ENCODE data around the gene ATG16L1. TPM values are rescaled to one million over a fixed set of nuclear protein-coding genes. Genes with fewer than 3 reads are reported as not detected.

Gene ATG16L1
- total and polyA plus RNA-seq, 2 experiments from 2014 or later: 15.3 to 37.9 TPM

GRCh38 chr2:233270366-233270765 is 18.9 kb downstream of the ATG16L1 start:
- no peaks in the 10 kb centered on the region for H3K4me1 Mint-ChIP-seq
- H3K9me3 Mint-ChIP-seq: no peaks in the 10 kb centered on the region
- peaks cover 62% of the 10 kb centered on the region for H3K36me3 ChIP-seq (ENCODE audit: insufficient read depth)
- no peak overlapping the region for H3K4me3 Mint-ChIP-seq
- no peaks in the 10 kb centered on the region for H3K4me1 ChIP-seq (ENCODE audit: insufficient read depth)
- peaks cover 94% of the 10 kb centered on the region for H3K36me3 Mint-ChIP-seq (ENCODE audit: low read depth)
- ATAC-seq (no peak), DNase-seq (ENCODE audit: low spot score) (no peak)
- no peak overlapping the region; the same call in 1 of the 2 replicates for H3K27ac Mint-ChIP-seq
- H3K4me2 ChIP-seq: no peak overlapping the region
- no peak overlapping the region for H2AFZ ChIP-seq
- TF ChIP-seq ZNF462 (CRISPR knock-in tag; IDR thresholded peaks at IDR 0.05) (no peak), STAT1 (IDR thresholded peaks at IDR 0.05; ENCODE audit: unreplicated experiment) (no peak)
- H3K4me3 ChIP-seq: no peak overlapping the region
- no peaks in the 10 kb centered on the region; the same call in none of the 2 replicates for H4K20me1 ChIP-seq (replicated peaks; ENCODE audit: insufficient read depth)
- H3K27me3 ChIP-seq (ENCODE audit: insufficient read depth): no peaks in the 10 kb centered on the region
- H3K9me2 ChIP-seq (ENCODE audit: insufficient read depth): no peaks in the 10 kb centered on the region
- H3K27me3 Mint-ChIP-seq (ENCODE audit: insufficient read depth, low read depth, poor library complexity): no peaks in the 10 kb centered on the region
- no peak overlapping the region for H3K27ac ChIP-seq (ENCODE audit: low read depth)
- H3F3A ChIP-seq (replicated peaks; ENCODE audit: low read depth): no peaks in the 10 kb centered on the region
- no peaks in the 10 kb centered on the region; the same call in 1 of the 2 replicates for H3K79me2 ChIP-seq (replicated peaks; ENCODE audit: insufficient read depth)

- DNase-seq (ENCODE audit: low spot score): no peak
- no peaks in the 10 kb centered on the region; the same call in none of the 2 replicates for H4K20me1 ChIP-seq (replicated peaks; ENCODE audit: insufficient read depth)
- no peak overlapping the region for H3K27ac ChIP-seq (ENCODE audit: low read depth)
- no peaks in the 10 kb centered on the region for H3K4me1 ChIP-seq (ENCODE audit: insufficient read depth)
- H3K4me2 ChIP-seq: no peak overlapping the region
- H3K79me2 ChIP-seq (replicated peaks; ENCODE audit: insufficient read depth): no peaks in the 10 kb centered on the region; the same call in 1 of the 2 replicates
- Mint-ChIP-seq H3K36me3 (ENCODE audit: low read depth) (peaks cover 94% of the 10 kb centered on the region), H3K9me3 (no peaks in the 10 kb centered on the region), H3K4me3 (no peak overlapping the region), H3K27me3 (ENCODE audit: insufficient read depth, low read depth, poor library complexity) (no peaks in the 10 kb centered on the region), H3K27ac (no peak overlapping the region), H3K4me1 (no peaks in the 10 kb centered on the region)
- ATAC-seq: no peak
- no peak overlapping the region for H2AFZ ChIP-seq
- no peaks in the 10 kb centered on the region for H3F3A ChIP-seq (replicated peaks; ENCODE audit: low read depth)
- H3K9me2 ChIP-seq (ENCODE audit: insufficient read depth): no peaks in the 10 kb centered on the region
- no peaks in the 10 kb centered on the region for H3K27me3 ChIP-seq (ENCODE audit: insufficient read depth)
- H3K4me3 ChIP-seq: no peak overlapping the region
- peaks cover 59% of the 10 kb centered on the region for H3K36me3 ChIP-seq (ENCODE audit: insufficient read depth)
- TF ChIP-seq CTCF (conservative IDR thresholded peaks at IDR 0.05; ENCODE audit: low read depth in 2 of 2) (no peak), ZNF331 (CRISPR knock-in tag; IDR thresholded peaks at IDR 0.05; ENCODE audit: low read depth) (no peak), EZH2phosphoT487 (IDR thresholded peaks at IDR 0.05; ENCODE audit: unreplicated experiment) (no peak), ZNF114 (CRISPR knock-in tag; IDR thresholded peaks at IDR 0.05) (no peak), NANOG (IDR thresholded peaks at IDR 0.05; ENCODE audit: borderline replicate concordance) (no peak), JUNB (IDR thresholded peaks at IDR 0.05; ENCODE audit: unreplicated experiment) (no peak)
Measured at GRCh38 chr2:233270951-233271350, 19.5 kb downstream of the ATG16L1 start.
